Measurements from ENCODE around the gene MOSMO.

The MOSMO gene

DNA sequence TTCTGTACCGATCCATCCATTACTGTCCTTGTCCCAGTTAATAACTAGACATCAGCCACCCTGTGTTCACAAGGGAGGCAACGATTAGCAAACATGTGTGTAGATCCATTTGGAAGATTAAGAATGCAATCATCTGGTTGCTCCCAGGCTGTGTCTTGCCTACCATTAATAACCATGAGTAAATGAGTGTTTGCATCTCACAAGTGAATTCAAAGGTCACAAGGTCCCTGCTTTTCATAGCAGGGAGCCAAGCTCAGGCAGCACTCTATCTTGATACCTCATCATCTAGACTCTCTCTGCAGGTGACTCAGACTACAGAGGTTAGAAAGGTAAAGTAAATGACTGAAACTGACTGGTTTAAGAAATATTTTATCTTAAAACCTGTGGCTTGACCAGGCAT, 109.7 kb downstream of the MOSMO start:
- ChIA-PET POLR2A (no interaction called here), CTCF (no interaction called here)
- no peak for DNase-seq (ENCODE audit: low read depth, low spot score)
- no peak overlapping the region for H3K4me3 ChIP-seq (ENCODE audit: low read depth, low read length)
- TF ChIP-seq, protein P1, sequence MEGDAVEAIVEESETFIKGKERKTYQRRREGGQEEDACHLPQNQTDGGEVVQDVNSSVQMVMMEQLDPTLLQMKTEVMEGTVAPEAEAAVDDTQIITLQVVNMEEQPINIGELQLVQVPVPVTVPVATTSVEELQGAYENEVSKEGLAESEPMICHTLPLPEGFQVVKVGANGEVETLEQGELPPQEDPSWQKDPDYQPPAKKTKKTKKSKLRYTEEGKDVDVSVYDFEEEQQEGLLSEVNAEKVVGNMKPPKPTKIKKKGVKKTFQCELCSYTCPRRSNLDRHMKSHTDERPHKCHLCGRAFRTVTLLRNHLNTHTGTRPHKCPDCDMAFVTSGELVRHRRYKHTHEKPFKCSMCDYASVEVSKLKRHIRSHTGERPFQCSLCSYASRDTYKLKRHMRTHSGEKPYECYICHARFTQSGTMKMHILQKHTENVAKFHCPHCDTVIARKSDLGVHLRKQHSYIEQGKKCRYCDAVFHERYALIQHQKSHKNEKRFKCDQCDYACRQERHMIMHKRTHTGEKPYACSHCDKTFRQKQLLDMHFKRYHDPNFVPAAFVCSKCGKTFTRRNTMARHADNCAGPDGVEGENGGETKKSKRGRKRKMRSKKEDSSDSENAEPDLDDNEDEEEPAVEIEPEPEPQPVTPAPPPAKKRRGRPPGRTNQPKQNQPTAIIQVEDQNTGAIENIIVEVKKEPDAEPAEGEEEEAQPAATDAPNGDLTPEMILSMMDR (IDR thresholded peaks at IDR 0.05; ENCODE audit: insufficient read depth, low read length, missing control alignments): no peak

DNA sequence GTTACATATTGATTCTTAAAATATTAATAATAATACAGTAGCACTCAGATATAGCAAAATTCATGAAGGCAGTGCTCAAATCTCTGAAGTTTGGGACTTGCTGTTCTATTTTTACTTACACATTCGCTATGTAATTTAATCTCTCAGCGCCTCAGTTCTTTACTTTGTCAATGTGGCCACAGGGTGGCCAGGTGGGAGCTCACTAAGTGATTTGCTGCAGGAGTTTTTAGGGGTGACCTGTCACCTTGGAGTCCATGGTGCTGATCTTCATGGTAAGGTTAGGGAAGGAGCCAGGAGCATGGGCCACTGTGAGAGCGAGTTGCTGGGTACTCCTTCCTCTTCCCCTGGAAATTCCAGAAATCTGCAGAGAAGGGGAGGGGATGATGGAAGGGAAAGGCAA, 112.5 kb downstream of the MOSMO start:
- H3K4me3 ChIP-seq (ENCODE audit: low read depth, low read length): no peak overlapping the region
- ChIA-PET POLR2A (no interaction called here), CTCF (interaction anchor here (0.7 to 1.2 kb wide), 4 partner anchors 42 to 408 kb away, joined by 3 read pairs; no protein-coding TSS in a partner anchor)
- no peak for DNase-seq (ENCODE audit: low read depth, low spot score)
- TF ChIP-seq, protein P1 (IDR thresholded peaks at IDR 0.05; ENCODE audit: insufficient read depth, low read length, missing control alignments): no peak

DNA sequence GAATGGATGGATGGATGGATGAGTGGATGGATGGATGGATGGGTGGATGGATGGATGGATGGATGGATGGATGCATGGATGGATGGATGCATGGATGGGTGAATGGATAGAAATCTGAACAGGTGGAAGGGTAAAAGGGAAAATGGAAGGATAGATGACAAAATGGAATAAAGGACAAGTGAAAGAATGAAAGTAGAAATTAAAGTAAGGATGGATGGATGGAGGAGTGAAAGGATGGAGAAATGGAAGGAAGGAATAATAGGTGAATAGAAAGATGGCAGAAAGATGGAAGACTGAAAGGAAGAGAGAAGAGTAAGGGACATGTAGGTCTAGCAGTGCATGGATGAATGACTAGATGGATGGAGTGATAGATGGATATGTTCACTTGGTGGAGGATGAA, 114.3 kb downstream of the MOSMO start:
- ChIA-PET CTCF (no interaction called here), POLR2A (no interaction called here)
- no peak for DNase-seq (ENCODE audit: low read depth, low spot score)
- TF ChIP-seq, protein P1 (IDR thresholded peaks at IDR 0.05; ENCODE audit: insufficient read depth, low read length, missing control alignments): no peak
- H3K4me3 ChIP-seq (ENCODE audit: low read depth, low read length): no peak overlapping the region

DNA sequence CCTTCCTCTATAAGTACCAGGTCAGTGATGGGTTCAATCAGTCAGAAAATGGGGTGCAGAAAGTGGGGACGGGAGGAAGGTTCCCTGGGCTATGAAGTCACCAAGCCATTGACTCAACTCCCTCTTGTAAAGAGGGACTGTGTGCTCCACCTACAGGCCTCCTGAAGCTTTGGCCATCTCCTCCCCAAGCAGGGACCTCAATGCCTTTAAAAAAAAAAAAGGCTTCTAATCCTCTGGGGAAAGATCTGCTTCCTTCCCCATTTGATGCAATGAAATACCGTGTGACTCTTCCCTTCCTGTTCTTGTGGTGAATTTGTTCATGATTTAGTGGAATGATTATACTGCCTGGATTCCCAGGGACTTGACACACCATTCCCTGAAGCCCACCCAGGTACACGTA, 115.2 kb downstream of the MOSMO start:
- no peak overlapping the region for H3K4me3 ChIP-seq (ENCODE audit: low read depth, low read length)
- DNase-seq (ENCODE audit: low read depth, low spot score): no peak
- ChIA-PET POLR2A (no interaction called here), CTCF (no interaction called here)
- TF ChIP-seq, protein P1 (IDR thresholded peaks at IDR 0.05; ENCODE audit: insufficient read depth, low read length, missing control alignments): no peak

DNA sequence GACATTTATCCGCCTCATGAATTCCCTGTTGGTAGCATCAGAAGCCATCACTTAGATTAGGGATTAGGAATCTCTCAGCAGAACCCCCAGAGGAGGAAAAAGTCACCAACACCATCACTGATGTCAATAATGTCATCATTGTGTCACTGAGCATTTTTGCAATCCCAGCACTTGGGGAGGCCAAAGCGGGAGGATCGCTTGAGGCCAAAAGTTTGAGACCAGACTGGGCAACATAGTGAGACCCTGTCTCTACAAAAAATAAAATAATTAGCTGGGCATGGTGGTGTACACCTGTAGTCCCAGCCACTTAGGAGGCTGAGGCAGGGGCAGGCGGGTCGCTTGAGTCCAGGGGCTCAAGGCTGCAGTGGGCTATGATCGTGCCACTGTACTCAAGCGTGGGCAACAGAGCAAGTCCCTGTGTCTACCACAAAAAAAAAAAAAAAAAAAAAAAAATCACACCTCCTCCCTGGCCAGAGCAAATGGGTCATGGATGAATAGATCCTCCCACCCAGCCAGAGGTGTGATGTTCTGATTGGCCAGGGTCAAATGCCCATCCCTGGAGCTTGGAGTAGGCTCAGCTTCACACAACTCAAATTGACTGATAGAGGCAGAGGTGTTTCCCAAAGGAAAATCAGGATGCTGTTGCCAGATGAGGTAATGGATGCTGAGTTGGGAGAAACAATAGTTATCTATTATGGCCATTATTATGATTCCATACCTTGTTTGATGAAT, 116.0 kb downstream of the MOSMO start:
- no peak overlapping the region for H3K4me3 ChIP-seq (ENCODE audit: low read depth, low read length)
- TF ChIP-seq, protein P1 (IDR thresholded peaks at IDR 0.05; ENCODE audit: insufficient read depth, low read length, missing control alignments): no peak

DNA sequence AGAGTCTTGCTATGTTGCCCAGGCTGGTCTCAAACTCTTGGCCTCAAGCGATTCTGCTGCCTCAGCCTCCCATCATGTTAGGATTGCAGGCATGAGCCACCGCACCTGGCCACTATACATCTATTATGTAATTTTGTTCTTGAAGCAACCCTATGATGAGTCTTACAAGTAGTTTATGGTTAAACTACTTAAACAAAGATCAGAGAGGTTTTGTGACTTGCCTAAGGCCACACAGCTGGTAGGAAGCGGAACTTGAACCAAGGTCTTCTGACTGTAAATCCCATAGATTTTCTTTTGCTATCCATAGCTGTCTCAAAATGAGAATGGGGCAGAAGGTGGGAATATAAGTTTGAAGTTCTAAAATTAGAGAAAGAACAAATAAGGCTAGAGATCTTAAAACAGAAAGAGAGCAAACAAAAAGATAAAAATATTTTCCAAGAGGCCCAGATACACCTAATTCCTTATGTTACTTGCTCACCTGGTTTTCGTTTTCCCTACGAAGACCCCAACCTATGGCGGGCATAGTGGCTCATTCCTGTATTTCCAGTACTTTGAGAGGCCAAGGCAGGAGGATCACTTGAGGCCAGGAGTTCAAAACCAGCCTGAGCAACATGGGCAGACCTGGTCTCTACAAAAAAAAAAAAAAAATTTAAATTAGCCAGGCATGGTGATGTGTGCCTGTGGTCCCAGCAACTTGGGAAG, 116.8 kb downstream of the MOSMO start:
- POLR2A ChIA-PET: no interaction called here

More for the DNA sequence above, 116.0 kb downstream of the MOSMO start:
- ChIA-PET POLR2A (no interaction called here), CTCF (no interaction called here)
- DNase-seq (ENCODE audit: low read depth, low spot score): no peak

More for the DNA sequence above, 116.8 kb downstream of the MOSMO start:
- DNase-seq (ENCODE audit: low read depth, low spot score): no peak
- TF ChIP-seq, protein P1 (IDR thresholded peaks at IDR 0.05; ENCODE audit: insufficient read depth, low read length, missing control alignments): no peak
- CTCF ChIA-PET: no interaction called here
- no peak overlapping the region for H3K4me3 ChIP-seq (ENCODE audit: low read depth, low read length)
